Measurements from ENCODE around the gene UGGT2.
"Not testable (repeated sequence)": the region's sequence is repeated elsewhere in the genome, so short reads cannot be mapped to it uniquely, and the experiment has no call there.

UGGT2 gene

GRCh38 chr13:95870421-95870820, 182.8 kb downstream of the UGGT2 start:
- Histone ChIP-seq H3K36me3 (ENCODE audit: insufficient read depth, low read length) (no peaks in the 10 kb centered on the region), H3K9me3 (ENCODE audit: control insufficient read depth, insufficient read depth, low read length) (no peaks in the 10 kb centered on the region), H3K9ac (ENCODE audit: low read depth, low read length) (no peak overlapping the region), H3K4me1 (ENCODE audit: insufficient read depth, low read length) (no peaks in the 10 kb centered on the region)

- no peaks in the 10 kb centered on the region for H3K9me3 ChIP-seq (ENCODE audit: control insufficient read depth, insufficient read depth, low read length)
- H3K9ac ChIP-seq (ENCODE audit: low read depth, low read length) = no peak overlapping the region
- H3K4me1 ChIP-seq (ENCODE audit: insufficient read depth, low read length) = no peaks in the 10 kb centered on the region
- no peaks in the 10 kb centered on the region for H3K36me3 ChIP-seq (ENCODE audit: insufficient read depth, low read length)
Measured at GRCh38 chr13:95865080-95865615, 188.1 kb downstream of the UGGT2 start.

- no peaks in the 10 kb centered on the region for H3K9me3 ChIP-seq (ENCODE audit: control insufficient read depth, insufficient read depth, low read length)
- H3K36me3 ChIP-seq (ENCODE audit: insufficient read depth, low read length) = no peaks in the 10 kb centered on the region
- H3K9ac ChIP-seq (ENCODE audit: low read depth, low read length) = no peak overlapping the region
- no peaks in the 10 kb centered on the region for H3K4me1 ChIP-seq (ENCODE audit: insufficient read depth, low read length)
Measured at GRCh38 chr13:95862408-95862807, 190.8 kb downstream of the UGGT2 start.

- no peak overlapping the region for H3K9ac ChIP-seq (ENCODE audit: low read depth, low read length)
- H3K4me1 ChIP-seq (ENCODE audit: insufficient read depth, low read length) = no peaks in the 10 kb centered on the region
- H3K9me3 ChIP-seq (ENCODE audit: control insufficient read depth, insufficient read depth, low read length) = no peaks in the 10 kb centered on the region
- no peaks in the 10 kb centered on the region for H3K36me3 ChIP-seq (ENCODE audit: insufficient read depth, low read length)
Measured at GRCh38 chr13:95861296-95861695, 191.9 kb downstream of the UGGT2 start.

GRCh38 chr13:95858286-95859075, 194.7 kb downstream of the UGGT2 start:
- no peaks in the 10 kb centered on the region for H3K36me3 ChIP-seq (ENCODE audit: insufficient read depth, low read length)
- no peak overlapping the region for H3K9ac ChIP-seq (ENCODE audit: low read depth, low read length)
- no peaks in the 10 kb centered on the region for H3K9me3 ChIP-seq (ENCODE audit: control insufficient read depth, insufficient read depth, low read length)
- no peaks in the 10 kb centered on the region for H3K4me1 ChIP-seq (ENCODE audit: insufficient read depth, low read length)

- not testable (repeated sequence) for H3K9ac ChIP-seq (ENCODE audit: low read depth, low read length); H3K36me3 ChIP-seq (ENCODE audit: insufficient read depth, low read length); H3K4me1 ChIP-seq (ENCODE audit: insufficient read depth, low read length)
- peaks cover 20% of the 10 kb centered on the region for H3K9me3 ChIP-seq (ENCODE audit: control insufficient read depth, insufficient read depth, low read length)
Measured at GRCh38 chr13:95845656-95846055, 207.5 kb downstream of the UGGT2 start.

GRCh38 chr13:95842898-95843297, 210.3 kb downstream of the UGGT2 start:
- Histone ChIP-seq H3K36me3 (ENCODE audit: insufficient read depth, low read length) (no peaks in the 10 kb centered on the region), H3K9ac (ENCODE audit: low read depth, low read length) (no peak overlapping the region), H3K9me3 (ENCODE audit: control insufficient read depth, insufficient read depth, low read length) (peaks cover 10% of the 10 kb centered on the region), H3K4me1 (ENCODE audit: insufficient read depth, low read length) (no peaks in the 10 kb centered on the region)

- Histone ChIP-seq H3K9ac (ENCODE audit: low read depth, low read length) (no peak overlapping the region), H3K4me1 (ENCODE audit: insufficient read depth, low read length) (no peaks in the 10 kb centered on the region), H3K36me3 (ENCODE audit: insufficient read depth, low read length) (no peaks in the 10 kb centered on the region), H3K9me3 (ENCODE audit: control insufficient read depth, insufficient read depth, low read length) (peaks cover 3% of the 10 kb centered on the region; the same call in 1 of the 2 replicates)
Measured at GRCh38 chr13:95841894-95842293, 211.3 kb downstream of the UGGT2 start.

- Histone ChIP-seq H3K36me3 (ENCODE audit: insufficient read depth, low read length) (no peaks in the 10 kb centered on the region), H3K9me3 (ENCODE audit: control insufficient read depth, insufficient read depth, low read length) (no peaks in the 10 kb centered on the region), H3K4me1 (ENCODE audit: insufficient read depth, low read length) (peaks cover 5% of the 10 kb centered on the region; the same call in 1 of the 2 replicates), H3K9ac (ENCODE audit: low read depth, low read length) (no peak overlapping the region)
Measured at GRCh38 chr13:95834134-95834765, 219.0 kb downstream of the UGGT2 start.

- Histone ChIP-seq H3K36me3 (ENCODE audit: insufficient read depth, low read length) (no peaks in the 10 kb centered on the region), H3K9ac (ENCODE audit: low read depth, low read length) (no peak overlapping the region), H3K4me1 (ENCODE audit: insufficient read depth, low read length) (peaks cover 5% of the 10 kb centered on the region; the same call in 1 of the 2 replicates), H3K9me3 (ENCODE audit: control insufficient read depth, insufficient read depth, low read length) (no peaks in the 10 kb centered on the region)
Measured at GRCh38 chr13:95833719-95834118, 219.5 kb downstream of the UGGT2 start.

- peaks cover 5% of the 10 kb centered on the region; the same call in 1 of the 2 replicates for H3K4me1 ChIP-seq (ENCODE audit: insufficient read depth, low read length)
- H3K36me3 ChIP-seq (ENCODE audit: insufficient read depth, low read length) = no peaks in the 10 kb centered on the region
- H3K9me3 ChIP-seq (ENCODE audit: control insufficient read depth, insufficient read depth, low read length) = no peaks in the 10 kb centered on the region
- H3K9ac ChIP-seq (ENCODE audit: low read depth, low read length) = no peak overlapping the region
Measured at GRCh38 chr13:95833126-95833525, 220.1 kb downstream of the UGGT2 start.

- Histone ChIP-seq H3K9me3 (ENCODE audit: control insufficient read depth, insufficient read depth, low read length) (peaks cover 2% of the 10 kb centered on the region; the same call in 1 of the 2 replicates), H3K9ac (ENCODE audit: low read depth, low read length) (no peak overlapping the region), H3K4me1 (ENCODE audit: insufficient read depth, low read length) (no peaks in the 10 kb centered on the region), H3K36me3 (ENCODE audit: insufficient read depth, low read length) (no peaks in the 10 kb centered on the region)
Measured at GRCh38 chr13:95822303-95822702, 230.9 kb downstream of the UGGT2 start.

GRCh38 chr13:95814495-95814894, 238.7 kb downstream of the UGGT2 start:
- Histone ChIP-seq H3K9ac (ENCODE audit: low read depth, low read length) (no peak overlapping the region), H3K36me3 (ENCODE audit: insufficient read depth, low read length) (no peaks in the 10 kb centered on the region), H3K4me1 (ENCODE audit: insufficient read depth, low read length) (no peaks in the 10 kb centered on the region), H3K9me3 (ENCODE audit: control insufficient read depth, insufficient read depth, low read length) (no peaks in the 10 kb centered on the region)

GRCh38 chr13:95813139-95813538, 240.1 kb downstream of the UGGT2 start:
- H3K9ac ChIP-seq (ENCODE audit: low read depth, low read length) = no peak overlapping the region
- H3K36me3 ChIP-seq (ENCODE audit: insufficient read depth, low read length) = no peaks in the 10 kb centered on the region
- H3K9me3 ChIP-seq (ENCODE audit: control insufficient read depth, insufficient read depth, low read length) = no peaks in the 10 kb centered on the region
- H3K4me1 ChIP-seq (ENCODE audit: insufficient read depth, low read length) = no peaks in the 10 kb centered on the region

GRCh38 chr13:95809429-95809828, 243.8 kb downstream of the UGGT2 start:
- Histone ChIP-seq H3K4me1 (ENCODE audit: insufficient read depth, low read length) (no peaks in the 10 kb centered on the region), H3K36me3 (ENCODE audit: insufficient read depth, low read length) (no peaks in the 10 kb centered on the region)

More at GRCh38 chr13:95809429-95809828, 243.8 kb downstream of the UGGT2 start:
- Histone ChIP-seq H3K9ac (ENCODE audit: low read depth, low read length) (no peak overlapping the region), H3K9me3 (ENCODE audit: control insufficient read depth, insufficient read depth, low read length) (no peaks in the 10 kb centered on the region)
